ENCODE results near the gene APP.
"Not testable (repeated sequence)": the region's sequence is repeated elsewhere in the genome, so short reads cannot be mapped to it uniquely, and the experiment has no call there.

The APP gene

DNA sequence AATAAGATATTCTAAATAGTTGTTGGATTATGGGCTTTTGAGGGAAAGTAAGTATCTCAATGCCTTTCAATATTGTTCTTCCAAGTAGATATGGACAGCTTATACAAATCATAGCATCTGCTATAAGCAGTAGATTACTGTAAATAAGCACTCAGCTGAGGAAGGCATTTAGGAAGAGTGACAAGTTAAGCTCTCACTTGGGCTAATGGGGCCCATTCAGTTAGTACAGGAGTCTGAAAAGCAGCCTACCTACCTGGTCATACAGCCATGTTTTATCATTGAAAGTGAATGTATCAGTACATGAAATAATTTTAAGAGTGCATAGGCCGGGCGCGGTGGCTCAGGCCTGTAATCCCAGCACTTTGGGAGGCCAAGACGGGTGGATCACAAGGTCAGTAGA, 73.1 kb downstream of the APP start:
- DNase-seq (ENCODE audit: low read depth), result no peak

DNA sequence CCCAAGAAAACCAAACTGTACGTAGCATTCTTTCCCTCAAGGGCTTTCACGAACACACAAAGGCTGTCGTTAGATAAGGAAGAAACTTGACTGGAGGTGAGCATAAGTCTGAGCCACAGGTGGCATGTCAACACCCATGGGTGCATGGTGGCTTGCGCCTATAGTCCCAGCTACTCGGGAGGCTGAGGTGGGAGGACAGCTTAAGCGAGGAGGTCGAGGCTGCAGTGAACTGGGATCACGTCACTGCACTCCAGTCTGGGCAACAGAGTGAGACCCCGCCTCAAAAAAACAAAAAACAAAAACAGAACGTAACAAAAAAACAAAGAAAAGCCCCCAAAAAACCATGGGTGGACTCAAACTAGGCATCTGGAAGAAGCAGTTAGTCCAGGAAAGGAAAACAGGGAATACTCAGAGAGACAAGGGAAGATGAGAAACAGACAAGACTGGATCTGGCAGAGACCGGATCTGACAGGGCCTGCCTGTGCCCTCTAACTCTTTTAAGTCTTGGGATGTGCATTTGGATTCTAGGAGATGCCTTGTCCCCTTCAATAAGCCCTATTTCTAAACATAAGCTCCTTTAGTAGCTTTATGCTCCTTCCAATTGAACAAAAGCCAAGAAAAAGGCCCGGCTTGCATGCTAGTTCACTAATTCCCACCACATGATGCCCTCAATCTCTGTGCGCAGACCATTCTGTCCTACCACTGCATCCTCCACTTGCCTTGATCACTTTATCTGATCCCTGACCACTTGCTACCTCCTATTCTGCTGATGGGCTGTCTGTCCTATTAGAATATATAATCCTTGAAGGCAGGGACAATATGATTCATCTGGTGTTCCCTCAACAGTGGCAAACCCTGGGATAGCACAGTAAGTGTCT, 73.8 kb downstream of the APP start:
- no peak for DNase-seq (ENCODE audit: low read depth)

DNA sequence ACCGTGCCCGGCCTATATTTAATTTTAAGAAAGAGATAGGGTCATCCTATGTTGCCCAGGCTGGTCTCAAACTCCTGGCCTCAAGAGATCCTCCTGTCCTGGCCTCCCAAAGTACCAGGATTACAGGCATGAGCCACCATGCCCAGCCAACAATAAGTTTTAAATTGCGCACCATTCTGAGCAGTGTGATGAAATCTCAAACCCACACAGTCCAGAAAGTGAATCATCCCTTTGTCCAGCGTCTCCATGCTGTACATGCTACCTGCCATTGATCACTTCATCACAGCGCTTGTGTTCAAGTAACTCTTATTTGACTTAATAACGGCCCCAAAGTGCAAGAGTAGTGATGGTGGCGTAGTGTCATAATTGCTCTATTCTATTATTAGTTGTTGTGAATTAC, 75.4 kb downstream of the APP start:
- no peak for DNase-seq (ENCODE audit: low read depth)

DNA sequence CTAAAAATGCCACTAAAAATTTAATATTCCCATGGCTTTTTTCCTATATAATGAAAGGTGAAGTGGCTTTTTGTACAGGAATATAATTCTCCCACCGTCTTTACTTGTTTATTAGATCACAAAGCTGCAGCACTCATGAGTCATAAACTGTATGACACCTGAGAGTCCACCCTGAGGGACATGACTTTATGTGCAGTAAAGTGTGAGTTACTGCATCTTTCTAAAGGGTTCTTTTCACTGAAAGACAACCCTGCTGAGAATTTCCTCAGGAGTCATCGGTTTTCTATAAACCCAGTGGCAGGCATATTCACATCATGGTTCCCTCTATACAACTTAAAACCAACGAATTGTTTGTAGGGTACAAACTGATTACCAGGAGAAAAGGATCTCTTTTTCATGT, 77.4 kb downstream of the APP start:
- DNase-seq (ENCODE audit: low read depth), result no peak

DNA sequence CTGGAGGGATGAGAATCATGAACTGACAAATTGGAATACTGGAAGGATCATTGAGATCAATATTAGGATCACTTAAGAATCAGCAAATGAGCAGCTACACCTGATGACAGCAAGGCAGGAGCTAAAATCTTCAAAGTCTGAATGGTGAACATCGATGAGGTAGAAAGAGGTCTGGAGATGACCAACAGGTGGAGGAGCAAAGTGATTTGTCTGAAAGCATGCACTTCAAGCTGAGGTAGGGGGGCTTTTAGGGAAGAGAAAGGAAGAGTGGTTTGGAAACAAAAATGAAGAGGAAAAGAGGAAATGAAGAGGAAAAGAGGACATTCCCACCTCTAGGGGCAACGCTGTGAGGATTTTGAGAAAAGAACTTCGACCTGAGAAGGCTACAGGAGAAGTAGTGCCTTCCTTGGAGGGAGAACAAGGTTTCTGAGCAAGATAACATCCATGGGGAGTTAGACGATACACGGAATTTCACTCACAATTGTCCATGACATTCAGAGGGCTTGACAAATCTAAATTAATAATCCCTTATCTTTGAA, 79.0 kb downstream of the APP start:
- no peak for DNase-seq (ENCODE audit: low read depth)

DNA sequence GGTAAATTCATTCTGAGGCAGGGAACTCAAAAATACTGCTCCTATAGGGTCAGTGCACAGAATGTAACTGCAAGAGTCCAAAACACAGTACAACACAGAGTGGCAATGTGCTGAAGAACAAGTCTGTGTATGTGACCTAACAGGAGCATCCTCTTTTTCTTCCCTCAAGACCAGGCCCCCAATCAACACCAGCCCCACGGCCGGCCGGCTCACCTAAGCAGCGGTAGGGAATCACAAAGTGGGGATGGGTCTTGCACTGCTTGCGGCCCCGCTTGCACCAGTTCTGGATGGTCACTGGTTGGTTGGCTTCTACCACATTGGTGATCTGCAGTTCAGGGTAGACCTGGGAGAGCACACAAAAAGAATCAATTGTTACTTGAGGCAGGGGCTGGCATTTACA, 80.8 kb downstream of the APP start:
- DNase-seq (ENCODE audit: low read depth), result no peak

DNA sequence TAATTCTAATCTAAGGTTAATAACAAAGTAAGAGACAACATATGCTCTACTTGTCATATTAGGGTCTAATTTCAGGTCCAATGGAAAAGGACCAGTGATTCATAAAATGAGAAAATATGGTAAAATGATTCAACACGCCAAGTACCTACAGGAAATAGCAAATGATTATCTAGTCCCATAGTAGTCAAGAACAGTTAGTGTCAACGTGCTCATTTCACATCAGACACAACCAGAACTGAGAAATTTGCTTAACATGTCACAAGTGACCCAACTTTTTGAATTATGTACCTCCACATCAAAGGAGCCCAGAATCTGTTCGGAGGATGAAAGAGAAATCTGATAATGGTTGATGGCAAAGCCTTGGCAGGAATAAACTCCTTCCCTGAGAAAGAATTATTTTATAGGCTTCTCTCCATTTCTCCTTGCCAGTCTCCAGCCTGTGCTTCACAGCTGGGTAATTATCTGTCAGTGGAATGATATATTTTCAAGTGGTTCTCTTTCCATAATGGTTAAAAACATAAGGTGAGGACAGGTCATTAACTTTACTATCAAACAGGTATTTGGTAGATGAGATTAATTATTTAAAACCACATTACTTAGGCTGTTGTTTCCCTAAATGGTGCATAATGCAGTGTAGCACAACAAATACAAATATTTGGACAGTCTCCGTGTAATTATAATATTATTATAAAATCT, 83.2 kb downstream of the APP start:
- DNase-seq (ENCODE audit: low read depth), result no peak

DNA sequence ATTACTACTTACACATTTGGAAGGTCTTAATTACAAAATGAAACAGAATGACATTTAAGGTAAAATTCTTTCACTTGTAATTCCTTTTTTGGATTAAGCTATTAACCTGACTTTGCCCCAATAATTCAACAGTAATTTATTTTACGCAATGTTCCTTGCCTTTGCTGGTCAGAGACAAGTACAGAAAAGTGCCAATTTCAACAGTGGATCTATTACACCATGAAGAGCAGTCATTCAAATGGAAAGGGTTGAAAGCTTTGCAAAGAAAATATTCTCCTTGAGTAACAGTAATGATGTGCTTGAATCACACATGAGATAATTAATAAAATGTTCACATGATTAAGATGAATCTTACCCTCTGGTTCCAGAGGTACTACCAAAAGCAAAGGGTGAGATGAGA, 84.7 kb downstream of the APP start:
- no peak for DNase-seq (ENCODE audit: low read depth)

DNA sequence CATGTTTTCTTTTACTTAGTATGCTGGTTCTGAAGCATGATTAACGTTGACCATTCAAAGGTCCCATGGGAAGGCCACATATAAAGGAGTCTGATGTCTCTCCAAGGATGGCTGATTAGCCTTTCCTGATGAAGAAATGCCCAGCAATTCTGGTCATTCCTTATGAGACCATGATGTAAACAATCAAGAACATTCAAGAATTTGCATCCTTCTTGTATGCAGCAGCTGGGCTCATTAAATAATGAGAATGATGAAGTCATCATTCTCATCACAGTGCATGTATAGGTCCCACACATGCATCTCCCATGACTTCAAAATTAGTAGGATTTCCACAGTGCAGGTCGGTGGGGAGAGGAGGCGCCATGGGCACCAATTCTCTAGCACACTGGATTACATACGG, 85.4 kb downstream of the APP start:
- DNase-seq (ENCODE audit: low read depth), result no peak

DNA sequence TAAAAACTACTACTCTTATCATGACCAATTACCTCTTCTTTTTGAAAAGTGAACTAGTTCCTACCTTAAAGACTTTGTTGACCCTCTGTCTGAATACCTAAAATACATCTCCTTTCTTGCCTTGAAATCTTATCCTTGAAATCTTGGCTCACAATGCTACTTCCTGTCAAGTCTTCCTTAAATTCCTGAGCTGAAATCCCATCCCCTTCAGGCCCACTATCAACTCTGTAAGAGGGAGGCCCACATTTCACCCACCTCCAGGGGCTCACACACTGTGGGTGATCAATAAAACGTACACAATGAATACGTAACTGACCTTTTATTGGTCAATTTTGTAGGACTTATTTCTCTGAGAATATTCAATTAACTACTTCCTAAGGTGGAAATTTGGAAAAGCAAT, 88.0 kb downstream of the APP start:
- DNase-seq (ENCODE audit: low read depth), result no peak

DNA sequence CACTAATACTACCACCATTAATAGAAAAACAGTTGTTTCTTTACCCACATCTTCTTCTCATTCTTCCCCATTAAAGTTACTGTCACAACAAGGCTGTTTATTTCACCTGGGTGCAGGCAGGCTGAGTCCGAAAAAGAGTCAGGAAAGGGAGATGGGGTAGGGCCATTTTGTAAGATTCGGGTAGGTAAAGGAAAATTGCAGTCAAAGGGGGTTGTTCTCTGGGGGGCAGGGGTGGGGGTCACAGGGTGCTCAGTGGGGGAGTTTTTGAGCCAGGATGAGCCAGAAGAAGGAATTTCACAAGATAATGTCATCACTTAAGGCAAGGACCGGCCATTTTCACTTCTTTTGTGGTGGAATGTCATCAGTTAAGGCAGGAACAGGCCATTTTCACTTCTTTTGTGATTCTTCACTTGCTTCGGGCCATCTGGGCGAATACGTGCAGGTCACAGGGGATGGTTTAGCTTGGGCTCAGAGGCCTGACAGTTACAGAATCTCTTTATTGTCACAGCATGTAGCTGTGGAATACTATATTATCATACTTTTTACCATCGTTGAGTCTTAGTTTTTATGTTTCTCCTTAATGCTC, 89.3 kb downstream of the APP start:
- not testable (repeated sequence) for DNase-seq (ENCODE audit: low read depth)

DNA sequence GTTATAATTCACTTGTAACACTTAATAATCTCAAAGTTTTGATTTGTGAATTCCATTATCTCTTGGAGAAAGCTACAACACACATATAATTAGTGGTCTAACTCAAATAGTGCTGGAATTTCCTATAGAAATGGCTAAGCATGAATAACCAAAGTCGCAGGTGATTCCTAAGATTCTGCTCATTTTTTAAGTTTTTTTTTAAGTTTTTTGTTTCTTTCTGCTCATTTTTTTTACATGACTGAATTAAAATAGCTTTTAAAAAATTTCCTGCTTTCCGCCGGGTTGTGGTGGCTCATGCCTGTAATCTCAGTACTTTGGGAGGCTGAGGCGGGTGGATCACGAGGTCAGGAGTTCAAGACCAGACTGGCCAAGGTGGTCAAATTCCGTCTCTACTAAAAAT, 90.4 kb downstream of the APP start:
- DNase-seq (ENCODE audit: low read depth), result no peak

DNA sequence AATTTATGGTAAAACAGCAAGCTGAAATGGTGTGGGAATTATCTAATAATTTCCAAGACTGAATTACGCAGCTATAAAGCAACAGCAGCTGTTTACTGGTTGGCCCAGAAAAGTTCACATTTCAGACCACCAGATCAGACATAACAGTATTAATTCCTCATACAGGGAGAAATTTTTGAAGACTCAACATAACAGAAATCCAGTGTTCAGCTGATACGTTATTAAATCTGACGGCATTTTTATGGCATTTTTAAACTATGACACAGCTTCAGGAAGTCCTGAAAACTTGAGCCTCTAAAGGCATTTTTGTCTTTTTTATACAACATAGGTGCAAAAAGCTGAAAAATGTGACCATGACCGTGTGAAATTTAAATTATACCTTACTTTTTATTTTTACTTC, 91.2 kb downstream of the APP start:
- no peak for DNase-seq (ENCODE audit: low read depth)

DNA sequence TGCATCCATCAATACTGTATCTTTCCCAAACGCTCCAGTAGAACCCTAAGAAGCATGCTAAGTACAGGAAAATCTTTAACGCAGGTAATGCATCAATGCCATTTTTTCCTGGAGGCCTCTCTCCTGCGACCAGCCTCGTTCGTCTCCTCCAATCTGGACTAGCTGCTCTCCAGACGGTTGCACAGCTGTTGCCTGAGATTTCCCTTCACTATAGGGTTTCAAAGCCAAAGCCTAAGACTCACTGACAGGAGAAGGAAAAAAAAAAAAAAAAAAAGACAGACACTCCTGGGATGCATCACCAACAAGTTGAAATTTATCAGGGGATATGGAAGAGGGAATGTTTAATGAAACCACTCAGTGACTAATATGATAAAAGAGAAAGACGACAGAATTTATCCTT, 93.0 kb downstream of the APP start:
- no peak for DNase-seq (ENCODE audit: low read depth)

DNA sequence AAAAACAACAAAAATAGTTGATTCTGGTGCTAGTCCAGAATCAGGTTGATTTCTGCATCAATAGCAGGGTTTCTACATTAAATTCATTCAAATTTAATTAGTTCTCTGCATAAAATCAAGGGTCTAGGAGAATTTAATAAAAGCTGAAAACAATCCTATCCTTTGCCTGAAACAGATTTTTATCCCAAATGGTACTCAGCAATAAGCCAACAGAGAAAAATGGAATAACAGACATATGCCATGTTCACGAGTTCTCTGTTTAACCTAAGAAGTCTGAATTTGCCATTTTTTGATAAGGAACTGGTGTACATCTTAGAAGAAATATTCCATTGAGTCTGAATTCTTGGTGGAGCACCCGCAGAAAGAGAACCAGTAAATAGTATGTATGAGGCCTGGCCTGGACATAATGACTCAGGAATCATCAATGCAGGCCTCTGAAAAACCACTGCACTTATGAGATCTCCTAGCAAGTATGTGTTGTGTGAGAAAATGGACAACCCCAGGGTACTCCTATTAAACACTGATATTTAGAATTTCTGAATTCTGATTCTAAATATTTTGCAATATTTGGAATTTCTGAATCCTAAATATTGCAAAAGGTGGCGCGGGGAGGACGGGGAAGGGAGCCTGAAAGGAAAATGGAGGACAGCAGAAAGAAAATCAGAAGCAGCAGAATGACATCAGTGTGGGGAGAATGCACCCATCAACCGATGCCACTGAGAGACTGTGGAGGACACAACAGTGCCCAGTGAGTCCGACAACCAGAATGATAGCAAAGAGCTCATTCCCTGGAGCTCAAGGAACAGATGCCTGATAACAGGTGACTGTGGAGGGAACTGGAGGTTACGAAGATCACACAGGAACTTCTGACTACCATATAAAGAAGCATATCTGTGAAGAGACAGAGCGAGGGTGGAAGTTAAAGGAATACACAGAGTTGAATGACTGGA, 97.6 kb downstream of the APP start:
- no peak for DNase-seq (ENCODE audit: low read depth)

DNA sequence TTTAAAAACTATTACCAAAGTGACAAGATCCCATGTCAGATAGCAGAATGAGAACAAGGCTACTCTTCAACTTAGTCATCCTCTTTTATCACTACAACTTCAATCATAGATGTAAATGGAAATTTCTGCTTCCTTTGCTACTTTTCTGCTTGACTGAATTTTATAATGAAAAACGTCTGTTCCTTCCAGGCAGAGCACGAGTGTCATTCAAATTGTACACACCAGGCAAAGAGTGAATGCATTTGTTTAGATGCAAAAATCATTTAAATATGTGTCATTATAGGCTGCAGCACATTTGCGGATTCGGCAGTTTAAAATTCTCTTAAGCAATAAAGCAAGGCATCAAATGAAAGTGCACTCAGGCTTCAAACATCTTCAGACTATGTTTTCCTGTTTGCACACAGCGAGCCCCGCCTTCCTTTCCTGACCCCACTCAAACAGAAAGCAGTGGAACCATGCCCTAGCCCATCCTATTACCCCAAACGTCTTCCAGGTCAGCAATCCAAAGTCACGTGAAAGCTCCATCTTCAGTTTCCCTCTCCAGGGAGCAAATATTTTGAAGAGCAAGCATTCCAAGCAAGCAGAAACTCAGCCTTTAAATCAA, 99.6 kb downstream of the APP start:
- no peak for DNase-seq (ENCODE audit: low read depth)

DNA sequence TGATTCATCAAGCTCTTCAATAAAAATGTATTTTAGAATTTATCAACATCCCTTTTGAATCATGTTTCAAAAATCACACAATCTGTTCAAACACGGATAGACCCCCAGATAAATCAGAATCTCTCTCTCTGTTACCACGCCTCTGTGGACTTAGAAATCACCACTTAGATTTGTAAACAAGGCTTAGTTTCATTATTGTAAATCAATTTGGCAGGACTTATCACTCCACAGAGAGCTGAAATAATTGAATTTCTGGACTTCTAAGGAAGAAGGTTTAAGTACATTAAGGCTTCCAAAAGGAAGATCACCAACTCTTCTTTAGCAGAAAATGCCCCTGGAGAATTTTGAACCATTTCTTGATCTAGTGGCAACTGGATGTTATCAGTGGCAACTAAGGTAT, 100.4 kb downstream of the APP start:
- no peak for DNase-seq (ENCODE audit: low read depth)

DNA sequence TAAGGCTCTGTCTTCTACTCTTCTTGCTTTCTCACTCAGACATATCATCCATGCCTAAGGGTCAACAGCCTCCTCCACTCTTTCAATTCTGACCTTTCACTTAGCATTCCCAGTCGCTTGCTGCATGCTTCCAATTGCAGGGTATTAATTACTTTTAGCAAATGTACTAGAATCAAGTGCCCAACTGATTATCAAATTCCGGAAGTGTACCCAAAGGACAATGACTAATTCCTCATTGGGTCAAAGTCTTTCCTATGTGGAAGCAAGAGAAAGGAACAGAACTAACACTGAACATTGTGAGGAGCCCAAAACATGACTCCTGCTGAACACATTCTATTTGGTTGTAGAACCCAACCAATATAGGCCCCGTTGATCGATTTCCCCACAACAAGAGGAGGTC, 101.8 kb downstream of the APP start:
- DNase-seq (ENCODE audit: low read depth), result no peak

DNA sequence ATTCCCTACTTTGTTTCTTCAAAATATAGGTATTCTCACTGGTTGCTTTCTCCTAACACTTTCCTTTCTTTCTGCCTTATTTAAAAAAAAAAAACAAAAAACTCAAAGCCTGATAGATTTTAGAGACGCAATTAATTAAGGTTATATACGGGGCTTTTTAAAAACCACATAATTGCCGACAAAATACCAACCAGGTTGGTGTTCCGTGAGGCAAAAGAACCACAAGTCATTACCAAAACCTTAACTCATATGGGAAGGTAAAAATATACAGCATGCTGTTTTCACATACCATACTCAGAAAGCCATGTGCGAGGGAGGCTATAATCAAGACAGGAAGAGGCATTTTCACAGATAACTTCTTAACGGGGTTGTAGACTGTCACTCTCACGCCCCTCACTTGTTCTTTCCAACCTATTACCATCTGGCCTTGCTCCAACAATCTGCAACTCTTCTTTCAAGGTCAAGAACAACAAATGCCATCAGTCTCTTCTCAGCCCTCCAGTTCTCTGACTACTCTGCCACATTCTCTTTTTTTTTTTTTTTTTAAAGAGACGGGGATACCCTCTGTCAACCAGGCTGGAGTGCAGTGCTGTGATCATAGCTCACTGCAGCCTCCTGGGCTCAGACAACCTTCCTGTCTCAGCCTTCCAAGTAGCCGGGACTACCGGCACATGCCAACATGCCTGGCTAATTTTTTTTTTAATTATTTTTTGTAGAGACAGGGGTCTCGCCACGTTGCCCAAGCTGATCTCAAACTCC, 102.6 kb downstream of the APP start:
- DNase-seq (ENCODE audit: low read depth), result no peak

DNA sequence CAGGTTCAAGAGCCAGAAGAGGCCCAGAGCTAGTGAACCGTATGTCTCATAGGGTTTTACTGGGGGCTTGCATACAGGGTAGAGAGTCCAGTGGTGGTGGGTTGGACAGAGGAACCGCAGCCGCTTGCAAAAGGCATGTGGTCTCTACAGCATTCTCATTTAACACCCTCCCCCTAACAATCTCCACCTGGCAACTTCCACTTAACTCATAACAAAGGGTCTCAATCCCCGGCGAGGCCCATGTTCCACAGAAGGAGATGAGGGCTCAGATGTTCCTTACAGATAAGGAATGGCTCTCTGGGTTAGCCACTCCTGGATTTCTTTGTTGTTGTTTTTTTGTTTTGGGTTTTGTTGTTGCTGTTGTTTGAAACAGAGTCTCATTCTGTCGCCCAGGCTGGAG, 106.1 kb downstream of the APP start:
- DNase-seq (ENCODE audit: low read depth), result no peak

DNA sequence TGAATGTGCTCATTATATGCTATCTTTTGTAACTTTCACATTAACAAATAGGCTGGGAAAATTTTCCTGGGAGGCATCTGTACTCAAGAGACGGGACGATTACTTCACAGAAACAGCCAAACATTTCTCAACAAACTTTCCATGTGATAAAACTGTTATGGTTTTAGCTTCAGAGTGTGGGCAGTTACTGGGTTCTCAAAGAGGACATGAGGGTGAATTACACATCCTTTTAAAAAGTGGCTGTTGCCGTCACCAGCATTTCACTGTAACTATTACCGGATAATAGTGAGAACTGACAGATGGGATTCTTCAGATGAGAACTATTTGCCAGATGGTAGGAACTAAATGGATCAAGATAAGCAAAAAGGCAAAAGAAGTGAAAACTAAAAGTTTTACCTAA, 109.1 kb downstream of the APP start:
- no peak for DNase-seq (ENCODE audit: low read depth)
